Fibroblast of mammary gland (primary cell): ENCODE data around the gene RPS28.
A peak's percentile ranks its signal among the peaks of the same experiment; 100 is the strongest.
"Not testable (repeated sequence)": the region's sequence is repeated elsewhere in the genome, so short reads cannot be mapped to it uniquely, and the experiment has no call there.

Experiments used
- DNase-seq: peaks from one replicate; pipeline ENCODE4 v3.0.0-alpha.2; 2010; ENCODE audit warnings: low read depth
- H3K4me3 ChIP-seq: 2 replicates; pipeline ENCODE4 v1.5.1; 2011; ENCODE audit warnings: low read depth, mild to moderate bottlenecking, low read length, moderate library complexity; ENCODE audit not compliant: control insufficient read depth
- TF ChIP-seq, protein P1 (sequence below): conservative IDR thresholded peaks from 2 replicates; pipeline ENCODE4 v1.5.1; 2011; ENCODE audit warnings: low read depth, low read length, inconsistent platforms; ENCODE audit not compliant: control insufficient read depth, insufficient read depth

RPS28 gene

GRCh38 chr19:8352134-8352827, 31.0 kb downstream of the RPS28 start:
- TF ChIP-seq, protein P1, sequence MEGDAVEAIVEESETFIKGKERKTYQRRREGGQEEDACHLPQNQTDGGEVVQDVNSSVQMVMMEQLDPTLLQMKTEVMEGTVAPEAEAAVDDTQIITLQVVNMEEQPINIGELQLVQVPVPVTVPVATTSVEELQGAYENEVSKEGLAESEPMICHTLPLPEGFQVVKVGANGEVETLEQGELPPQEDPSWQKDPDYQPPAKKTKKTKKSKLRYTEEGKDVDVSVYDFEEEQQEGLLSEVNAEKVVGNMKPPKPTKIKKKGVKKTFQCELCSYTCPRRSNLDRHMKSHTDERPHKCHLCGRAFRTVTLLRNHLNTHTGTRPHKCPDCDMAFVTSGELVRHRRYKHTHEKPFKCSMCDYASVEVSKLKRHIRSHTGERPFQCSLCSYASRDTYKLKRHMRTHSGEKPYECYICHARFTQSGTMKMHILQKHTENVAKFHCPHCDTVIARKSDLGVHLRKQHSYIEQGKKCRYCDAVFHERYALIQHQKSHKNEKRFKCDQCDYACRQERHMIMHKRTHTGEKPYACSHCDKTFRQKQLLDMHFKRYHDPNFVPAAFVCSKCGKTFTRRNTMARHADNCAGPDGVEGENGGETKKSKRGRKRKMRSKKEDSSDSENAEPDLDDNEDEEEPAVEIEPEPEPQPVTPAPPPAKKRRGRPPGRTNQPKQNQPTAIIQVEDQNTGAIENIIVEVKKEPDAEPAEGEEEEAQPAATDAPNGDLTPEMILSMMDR, result no peak
- DNase-seq, result no peak
- no peak overlapping the region for H3K4me3 ChIP-seq

GRCh38 chr19:8352845-8353244, 31.5 kb downstream of the RPS28 start:
- DNase-seq, H3K4me3 ChIP-seq: not testable (repeated sequence)

- peak; percentile 100 for DNase-seq
- H3K4me3 ChIP-seq, result no peak overlapping the region
- TF ChIP-seq, protein P1, result no peak
These were observed 34.5 kb downstream of the RPS28 start for GRCh38 chr19:8355631-8356402.

DNA sequence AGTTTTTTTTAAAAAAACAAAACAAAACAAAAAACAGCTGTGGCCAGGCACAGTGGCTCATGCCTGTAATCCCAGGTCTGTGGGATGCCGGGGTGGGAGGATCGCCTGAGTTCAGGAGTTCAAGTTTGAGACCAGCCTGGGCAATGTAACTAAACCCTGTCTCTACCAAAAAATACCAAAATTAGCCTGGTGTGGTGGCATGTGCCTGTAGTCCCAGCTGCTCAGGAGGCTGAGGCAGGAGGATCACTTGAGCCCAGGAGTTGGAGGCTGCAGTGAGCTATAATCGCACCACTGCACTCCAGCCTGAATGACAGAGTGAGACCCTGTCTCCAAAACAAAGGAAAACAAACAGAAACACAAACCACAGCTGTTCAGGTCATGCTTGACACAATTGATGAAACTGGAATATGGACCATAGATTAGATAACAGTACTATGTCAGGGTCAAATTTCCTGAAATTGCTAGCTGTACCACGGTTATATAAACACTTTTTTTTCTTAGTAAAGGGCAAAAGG, 35.8 kb downstream of the RPS28 start:
- TF ChIP-seq, protein P1, result no peak
- no peak overlapping the region for H3K4me3 ChIP-seq
- no peak for DNase-seq

DNA sequence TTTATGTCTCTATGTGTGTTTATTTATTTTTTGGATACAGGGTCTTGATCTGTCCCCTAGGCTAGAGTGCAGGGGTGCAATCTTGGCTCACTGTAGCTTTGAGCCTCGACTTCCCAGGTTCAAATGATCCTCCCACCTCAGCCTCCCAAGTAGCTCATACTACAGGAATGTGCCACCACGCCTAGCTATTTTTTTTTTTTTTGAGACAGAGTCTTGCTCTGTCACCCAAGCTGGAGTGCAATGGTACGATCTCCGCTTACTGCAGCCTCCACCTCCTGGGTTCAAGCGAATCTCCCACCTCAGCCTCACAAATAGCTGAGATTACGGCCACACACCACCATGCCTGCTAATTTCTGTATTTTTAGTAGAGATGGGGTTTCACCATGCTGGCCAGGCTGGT, 37.7 kb downstream of the RPS28 start:
- no peak for DNase-seq

GRCh38 chr19:8360196-8360595, 38.9 kb downstream of the RPS28 start:
- H3K4me3 ChIP-seq, result no peak overlapping the region
- TF ChIP-seq, protein P1, result no peak
- DNase-seq, result no peak

More for the DNA sequence above, 37.7 kb downstream of the RPS28 start:
- TF ChIP-seq, protein P1, result no peak
- no peak overlapping the region for H3K4me3 ChIP-seq
